Gastroesophageal sphincter (tissue), 4 donors: ENCODE results near the gene MVK. TPM values are rescaled to one million over a fixed set of nuclear protein-coding genes. Genes with fewer than 3 reads are reported as not detected.

Experiments
- ATAC-seq: fragments of 150-250 bp; one replicate; pipeline ENCODE4 v1.9.1; 2016; ENCODE audit warnings: mild to moderate bottlenecking, moderate library complexity
- H3K27ac ChIP-seq, 4 donors: fragments of 200-600 bp; sonication (generic) in 3 of 4; 1 replicate in 3 of 4; 2 replicates in 1 of 4; pipeline ENCODE4 v1.5.1; 2016 to 2019
- H3K27me3 ChIP-seq: fragments of 200-600 bp; sonication (generic); one replicate; pipeline ENCODE4 v1.5.1; 2019
- H3K36me3 ChIP-seq, 2 donors: fragments of 200-600 bp; sonication (generic); one replicate each; pipeline ENCODE4 v1.5.1; 2019; ENCODE audit warnings: control low read depth in 1 of 2
- H3K4me1 ChIP-seq, 3 donors: fragments of 200-600 bp; sonication (generic); 1 replicate in 2 of 3; 2 replicates in 1 of 3; pipeline ENCODE4 v1.5.1; 2016 to 2019; ENCODE audit warnings: control low read depth in 2 of 3
- H3K4me3 ChIP-seq, 2 donors: fragments of 200-600 bp; sonication (generic); one replicate each; pipeline ENCODE4 v1.5.1; 2019; ENCODE audit warnings: mild to moderate bottlenecking in 1 of 2, moderate library complexity in 1 of 2
- H3K9me3 ChIP-seq, 3 donors: fragments of 200-600 bp; sonication (generic); one replicate each; pipeline ENCODE4 v1.5.1; 2017 to 2019; ENCODE audit warnings: control low read depth in 2 of 3
- EP300 ChIP-seq: sonication (generic); formaldehyde crosslinking; IDR thresholded peaks from one replicate; pipeline ENCODE4 v1.6.1; 2017; ENCODE audit warnings: antibody characterized with exemption, mild to moderate bottlenecking
- POLR2A ChIP-seq, 2 donors: fragments of 450-650 bp; IDR thresholded peaks; one replicate each; pipeline ENCODE4 v1.6.1; 2017; ENCODE audit warnings: antibody characterized with exemption in 2 of 2, mild to moderate bottlenecking in 2 of 2, moderate library complexity in 1 of 2
- POLR2AphosphoS5 ChIP-seq: sonication (generic); formaldehyde crosslinking; IDR thresholded peaks from one replicate; pipeline ENCODE4 v1.6.1; 2017; ENCODE audit warnings: antibody characterized with exemption
- WGBS, 2 donors: methylation state at CpG; one replicate each; pipeline ENCODE4 v1.1.5; 2018; ENCODE audit warnings: low coverage in 1 of 2; 5-methylcytosine and 5-hydroxymethylcytosine counted together
- total RNA-seq, 4 donors: library from RNA; depleted of rRNA; stranded (reverse); fragments of >200 nt; gene quantifications; one replicate each; pipeline ENCODE4 v1.1.0, GENCODE V29; 2016
- TF ChIP-seq, protein P1 (sequence below), 4 experiments: fragments of 200-600 bp in 2 of 4; fragments of 450-650 bp in 2 of 4; sonication (generic) in 1 of 4; IDR thresholded peaks; one replicate each; pipeline ENCODE4 v1.5.1; 2017 to 2019; ENCODE audit warnings: antibody characterized with exemption in 4 of 4, mild to moderate bottlenecking in 2 of 4, moderate library complexity in 2 of 4

Gene MVK
- total RNA-seq, 4 donors from 2014 or later: 6.2 to 18.2 (median 10.4) TPM

DNA sequence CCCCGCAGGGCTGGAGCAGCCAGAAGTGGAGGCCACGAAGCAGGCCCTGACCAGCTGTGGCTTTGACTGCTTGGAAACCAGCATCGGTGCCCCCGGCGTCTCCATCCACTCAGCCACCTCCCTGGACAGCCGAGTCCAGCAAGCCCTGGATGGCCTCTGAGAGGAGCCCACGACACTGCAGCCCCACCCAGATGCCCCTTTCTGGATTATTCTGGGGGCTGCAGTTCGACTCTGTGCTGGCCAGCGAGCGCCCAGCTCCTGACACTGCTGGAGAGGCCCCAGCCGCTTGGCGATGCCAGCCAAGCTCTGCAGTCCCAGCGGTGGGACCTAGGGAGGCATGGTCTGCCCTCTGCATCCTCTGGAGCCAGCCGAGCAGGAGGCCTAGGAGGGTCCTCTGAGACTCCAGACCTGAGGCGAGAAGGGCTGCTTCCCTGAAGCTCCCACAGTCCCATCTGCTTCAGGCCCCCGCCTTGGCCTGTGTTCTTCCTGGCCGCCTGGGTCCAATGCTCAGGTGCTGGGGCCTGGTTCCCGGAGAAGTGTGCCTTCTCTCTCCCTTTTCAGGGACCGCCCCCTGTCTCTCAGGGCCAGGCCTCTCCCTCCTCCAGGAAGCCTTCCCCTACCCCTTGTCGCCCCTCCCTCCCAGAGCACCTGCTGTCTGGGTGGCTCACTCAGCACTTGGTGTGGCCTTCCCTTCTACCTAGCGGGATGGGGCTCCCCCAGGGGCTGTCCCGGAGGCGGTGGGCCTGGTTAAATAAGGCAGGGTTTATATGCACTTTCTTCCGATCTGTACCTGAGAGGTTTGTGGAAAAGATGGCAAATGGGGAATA lies 23.0 kb downstream of the MVK start:
- no peaks in the 10 kb centered on the region for H3K9me3 ChIP-seq
- H3K27me3 ChIP-seq: no peaks in the 10 kb centered on the region
- 89 to 90% methylated on average over 1 to 5 of the region's 24 CpGs for WGBS, 2 donors
- no peak overlapping the region for H3K27ac ChIP-seq
- H3K4me3 ChIP-seq: no peak overlapping the region
- TF ChIP-seq, protein P1, sequence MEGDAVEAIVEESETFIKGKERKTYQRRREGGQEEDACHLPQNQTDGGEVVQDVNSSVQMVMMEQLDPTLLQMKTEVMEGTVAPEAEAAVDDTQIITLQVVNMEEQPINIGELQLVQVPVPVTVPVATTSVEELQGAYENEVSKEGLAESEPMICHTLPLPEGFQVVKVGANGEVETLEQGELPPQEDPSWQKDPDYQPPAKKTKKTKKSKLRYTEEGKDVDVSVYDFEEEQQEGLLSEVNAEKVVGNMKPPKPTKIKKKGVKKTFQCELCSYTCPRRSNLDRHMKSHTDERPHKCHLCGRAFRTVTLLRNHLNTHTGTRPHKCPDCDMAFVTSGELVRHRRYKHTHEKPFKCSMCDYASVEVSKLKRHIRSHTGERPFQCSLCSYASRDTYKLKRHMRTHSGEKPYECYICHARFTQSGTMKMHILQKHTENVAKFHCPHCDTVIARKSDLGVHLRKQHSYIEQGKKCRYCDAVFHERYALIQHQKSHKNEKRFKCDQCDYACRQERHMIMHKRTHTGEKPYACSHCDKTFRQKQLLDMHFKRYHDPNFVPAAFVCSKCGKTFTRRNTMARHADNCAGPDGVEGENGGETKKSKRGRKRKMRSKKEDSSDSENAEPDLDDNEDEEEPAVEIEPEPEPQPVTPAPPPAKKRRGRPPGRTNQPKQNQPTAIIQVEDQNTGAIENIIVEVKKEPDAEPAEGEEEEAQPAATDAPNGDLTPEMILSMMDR (IDR thresholded peaks at IDR 0.05): no peak
- TF ChIP-seq POLR2A (IDR thresholded peaks at IDR 0.05) (no peak), EP300 (no peak), POLR2AphosphoS5 (no peak)
- ATAC-seq: no peak
- H3K36me3 ChIP-seq: peaks cover 0 to 54% of the 10 kb centered on the region in 2 donors
- peaks cover 0 to 15% (median 5%) of the 10 kb centered on the region in 3 donors for H3K4me1 ChIP-seq

DNA sequence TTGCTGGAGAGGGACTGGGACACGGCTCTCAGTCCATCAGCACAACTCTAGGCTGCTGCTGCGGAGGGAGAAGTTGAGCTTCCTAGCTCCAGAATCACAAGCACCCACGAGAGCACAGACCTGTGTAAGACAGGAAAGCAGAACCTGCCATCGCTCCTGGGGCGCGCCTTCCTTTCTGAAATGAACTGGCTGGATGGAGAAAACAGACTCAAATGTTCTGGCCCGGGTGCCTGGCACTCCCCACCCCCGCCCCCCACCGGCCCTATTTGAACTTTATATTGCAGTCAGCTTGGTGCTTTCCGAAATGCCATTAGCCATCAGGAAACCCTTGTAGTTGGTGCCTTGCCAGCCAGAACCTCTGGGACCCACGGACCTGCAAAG lies 23.8 kb downstream of the MVK start:
- no peak overlapping the region for H3K4me3 ChIP-seq
- WGBS, 2 donors: no CpG with 5 or more reads among the region's 11 CpGs
- H3K4me1 ChIP-seq: peaks cover 0 to 15% (median 5%) of the 10 kb centered on the region in 3 donors
- TF ChIP-seq EP300 (no peak), POLR2A (IDR thresholded peaks at IDR 0.05) (no peak), POLR2AphosphoS5 (no peak)
- TF ChIP-seq, protein P1 (IDR thresholded peaks at IDR 0.05): no peak
- peaks cover 0 to 46% of the 10 kb centered on the region in 2 donors for H3K36me3 ChIP-seq
- no peak for ATAC-seq
- H3K9me3 ChIP-seq: no peaks in the 10 kb centered on the region
- peaks cover 2% of the 10 kb centered on the region for H3K27me3 ChIP-seq
- no peak overlapping the region for H3K27ac ChIP-seq

DNA sequence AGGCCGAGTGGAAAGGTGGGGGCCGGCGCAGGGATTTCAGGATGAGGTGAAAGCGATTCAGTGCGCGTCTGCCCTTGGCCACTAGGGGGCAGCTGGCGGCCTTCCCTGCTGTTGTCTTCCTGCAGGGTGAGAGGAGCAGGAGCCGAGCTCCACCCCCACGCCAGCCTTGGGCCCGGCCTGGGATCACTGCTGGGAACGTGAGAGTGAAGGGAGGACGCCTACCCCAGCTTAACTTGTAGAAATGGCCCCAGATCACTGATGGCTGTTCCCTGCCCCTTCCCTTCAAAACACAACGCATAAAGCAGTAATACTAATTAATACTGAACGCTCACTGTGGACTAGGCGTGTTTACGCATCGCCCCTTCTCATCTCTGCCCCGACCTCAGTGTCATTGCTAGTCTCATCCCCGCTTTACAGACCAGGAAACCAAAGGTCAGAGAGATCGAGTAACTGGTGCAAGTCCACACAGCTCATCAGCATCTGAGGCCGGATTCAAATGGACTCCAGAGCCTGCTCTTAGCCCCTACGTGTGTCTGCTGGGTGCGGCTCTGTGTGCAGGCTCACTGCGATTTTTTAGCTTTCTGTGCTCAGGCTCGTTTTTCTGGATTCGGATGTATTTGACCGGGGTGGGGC lies 24.3 kb downstream of the MVK start:
- H3K27me3 ChIP-seq: peaks cover 5% of the 10 kb centered on the region
- ATAC-seq: peak; percentile 92
- H3K4me1 ChIP-seq: peaks cover 0 to 15% (median 5%) of the 10 kb centered on the region in 3 donors
- H3K27ac ChIP-seq: no peak overlapping the region
- no peak overlapping the region for H3K4me3 ChIP-seq
- H3K36me3 ChIP-seq: peaks cover 0 to 41% of the 10 kb centered on the region in 2 donors
- TF ChIP-seq, protein P1 (IDR thresholded peaks at IDR 0.05): peak in 3 of 4 experiments; percentile 96 to 98 (median 97)
- TF ChIP-seq POLR2A (IDR thresholded peaks at IDR 0.05): no peak
- WGBS, 2 donors: 39 to 48% methylated on average over 8 to 16 of the region's 27 CpGs
- H3K9me3 ChIP-seq: no peaks in the 10 kb centered on the region

DNA sequence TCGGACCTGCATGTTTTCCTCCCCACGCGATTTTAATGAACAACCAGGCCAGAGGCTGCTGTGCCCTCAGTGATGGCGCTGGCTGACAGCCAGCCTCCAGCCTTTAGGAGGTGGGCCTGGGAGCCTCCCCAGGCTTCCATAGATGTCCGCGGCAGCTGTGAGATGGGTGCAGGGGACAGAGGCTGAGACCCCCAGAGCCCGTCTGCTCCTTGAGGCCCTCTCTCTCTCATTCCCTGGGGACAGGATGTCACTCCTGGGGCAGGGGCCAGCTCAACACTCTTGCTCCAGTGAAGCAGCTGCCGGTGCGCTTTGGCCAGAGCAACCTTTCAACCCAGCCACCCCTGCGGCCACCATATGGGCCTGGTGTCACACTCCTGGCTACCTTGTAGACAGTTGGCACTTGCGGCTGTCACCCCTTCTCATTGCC lies 24.8 kb downstream of the MVK start:
- Histone ChIP-seq H3K9me3 (no peaks in the 10 kb centered on the region), H3K27ac (no peak overlapping the region), H3K4me3 (no peak overlapping the region), H3K27me3 (peaks cover 5% of the 10 kb centered on the region), H3K36me3 (peaks cover 0 to 36% of the 10 kb centered on the region in 2 donors), H3K4me1 (peaks cover 0 to 15% (median 5%) of the 10 kb centered on the region in 3 donors)
- 55 to 89% methylated on average over 1 to 4 of the region's 11 CpGs for WGBS, 2 donors
- no peak for ATAC-seq
- TF ChIP-seq POLR2AphosphoS5 (no peak), EP300 (no peak), POLR2A (IDR thresholded peaks at IDR 0.05) (no peak)
- TF ChIP-seq, protein P1 (IDR thresholded peaks at IDR 0.05): no peak
